ENCODE data around the gene ITIH4.

ITIH4 gene

DNA sequence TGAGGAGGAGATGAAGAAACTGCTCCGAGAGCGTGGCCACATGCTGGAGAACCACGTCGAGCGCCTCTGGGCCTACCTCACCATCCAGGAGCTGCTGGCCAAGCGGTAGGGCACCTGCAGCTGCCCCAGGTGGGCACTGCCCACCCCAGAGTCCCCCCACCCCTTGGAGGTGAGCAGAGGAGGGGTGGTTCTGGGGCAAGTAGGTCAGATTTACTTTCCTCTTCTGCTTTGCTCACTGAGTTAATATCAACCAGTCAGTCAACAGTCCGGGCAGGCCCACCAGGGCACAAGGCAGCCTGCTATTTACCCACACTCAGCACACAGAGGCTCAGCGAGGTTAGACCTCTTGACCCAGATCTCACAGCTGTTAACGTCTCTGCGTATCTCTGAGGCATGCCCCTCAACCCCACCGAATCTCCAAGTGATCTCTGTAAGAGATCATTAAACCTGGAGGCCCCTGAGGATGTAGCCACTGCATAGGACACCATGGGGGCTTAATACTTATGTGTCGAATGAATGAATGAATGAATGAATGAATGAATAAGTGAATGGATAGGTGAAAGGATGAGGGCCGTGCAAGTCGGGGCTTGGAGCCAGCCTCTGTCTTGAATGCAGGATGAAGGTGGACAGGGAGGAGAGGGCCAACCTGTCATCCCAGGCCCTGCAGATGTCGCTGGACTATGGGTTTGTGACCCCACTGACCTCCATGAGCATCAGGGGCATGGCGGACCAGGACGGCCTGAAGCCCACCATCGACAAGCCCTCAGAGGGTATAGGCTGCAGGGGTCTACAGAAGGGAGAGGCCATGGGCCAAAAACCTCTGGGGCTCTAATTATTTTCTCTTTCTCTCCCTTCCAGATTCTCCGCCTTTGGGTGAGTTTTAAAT is 43.9 kb downstream of the ITIH4 start:
- TF ChIP-seq, protein P1, sequence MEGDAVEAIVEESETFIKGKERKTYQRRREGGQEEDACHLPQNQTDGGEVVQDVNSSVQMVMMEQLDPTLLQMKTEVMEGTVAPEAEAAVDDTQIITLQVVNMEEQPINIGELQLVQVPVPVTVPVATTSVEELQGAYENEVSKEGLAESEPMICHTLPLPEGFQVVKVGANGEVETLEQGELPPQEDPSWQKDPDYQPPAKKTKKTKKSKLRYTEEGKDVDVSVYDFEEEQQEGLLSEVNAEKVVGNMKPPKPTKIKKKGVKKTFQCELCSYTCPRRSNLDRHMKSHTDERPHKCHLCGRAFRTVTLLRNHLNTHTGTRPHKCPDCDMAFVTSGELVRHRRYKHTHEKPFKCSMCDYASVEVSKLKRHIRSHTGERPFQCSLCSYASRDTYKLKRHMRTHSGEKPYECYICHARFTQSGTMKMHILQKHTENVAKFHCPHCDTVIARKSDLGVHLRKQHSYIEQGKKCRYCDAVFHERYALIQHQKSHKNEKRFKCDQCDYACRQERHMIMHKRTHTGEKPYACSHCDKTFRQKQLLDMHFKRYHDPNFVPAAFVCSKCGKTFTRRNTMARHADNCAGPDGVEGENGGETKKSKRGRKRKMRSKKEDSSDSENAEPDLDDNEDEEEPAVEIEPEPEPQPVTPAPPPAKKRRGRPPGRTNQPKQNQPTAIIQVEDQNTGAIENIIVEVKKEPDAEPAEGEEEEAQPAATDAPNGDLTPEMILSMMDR (IDR thresholded peaks at IDR 0.05) = no peak

DNA sequence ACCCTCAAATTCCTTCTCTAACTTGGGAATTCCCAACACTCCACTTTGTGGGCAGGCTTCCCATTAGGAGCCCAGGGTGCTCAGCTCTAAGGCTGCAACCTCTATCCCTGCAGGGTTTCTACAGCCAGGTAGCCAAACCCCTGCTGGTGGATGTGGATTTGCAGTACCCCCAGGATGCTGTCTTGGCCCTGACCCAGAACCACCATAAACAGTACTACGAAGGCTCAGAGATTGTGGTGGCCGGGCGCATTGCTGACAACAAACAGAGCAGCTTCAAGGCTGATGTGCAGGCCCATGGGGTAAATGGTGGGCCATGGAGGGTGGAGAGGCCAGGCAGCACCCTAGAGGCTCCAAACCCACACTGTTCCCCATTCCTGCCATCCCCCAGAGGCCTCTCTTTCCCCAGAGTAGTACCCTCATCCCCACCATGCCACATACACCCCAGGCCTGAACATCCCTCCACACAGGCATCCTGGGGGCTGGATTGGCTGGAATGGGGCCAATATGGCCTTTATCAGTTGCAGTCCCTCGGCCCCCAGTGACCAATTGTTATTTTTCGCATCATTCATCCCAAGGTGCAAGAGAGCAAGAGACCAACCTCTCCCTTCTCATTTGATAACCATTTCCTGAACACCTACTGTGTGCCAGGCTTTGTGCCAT is 45.4 kb downstream of the ITIH4 start:
- TF ChIP-seq, protein P1 (IDR thresholded peaks at IDR 0.05) = no peak

DNA sequence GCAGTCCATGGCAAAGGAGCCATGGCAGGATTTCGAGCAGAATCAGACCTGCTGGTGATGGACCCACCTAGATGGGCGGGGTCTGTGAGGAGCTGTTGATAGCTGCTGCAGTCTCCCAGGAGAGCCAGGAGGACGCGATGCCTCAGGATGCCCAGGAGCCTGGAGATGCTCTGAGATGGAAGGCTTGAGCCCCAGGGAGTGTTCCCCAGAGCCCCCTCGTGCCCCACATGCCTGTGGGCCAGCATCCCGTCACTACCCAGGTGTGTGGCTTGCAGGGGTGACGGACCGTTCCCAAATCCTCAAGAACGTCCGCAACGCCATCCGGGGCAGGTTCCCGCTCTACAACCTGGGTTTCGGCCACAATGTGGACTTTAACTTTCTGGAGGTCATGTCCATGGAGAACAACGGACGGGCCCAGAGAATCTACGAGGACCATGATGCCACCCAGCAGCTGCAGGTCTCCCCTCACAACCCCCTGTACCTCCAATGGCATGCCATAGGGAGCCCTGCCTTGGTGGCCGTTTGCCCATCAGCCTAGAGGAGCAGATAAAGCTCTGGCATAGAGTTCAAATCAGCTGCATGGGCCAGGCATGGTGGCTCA is 46.4 kb downstream of the ITIH4 start:
- TF ChIP-seq, protein P1 (IDR thresholded peaks at IDR 0.05) = no peak

DNA sequence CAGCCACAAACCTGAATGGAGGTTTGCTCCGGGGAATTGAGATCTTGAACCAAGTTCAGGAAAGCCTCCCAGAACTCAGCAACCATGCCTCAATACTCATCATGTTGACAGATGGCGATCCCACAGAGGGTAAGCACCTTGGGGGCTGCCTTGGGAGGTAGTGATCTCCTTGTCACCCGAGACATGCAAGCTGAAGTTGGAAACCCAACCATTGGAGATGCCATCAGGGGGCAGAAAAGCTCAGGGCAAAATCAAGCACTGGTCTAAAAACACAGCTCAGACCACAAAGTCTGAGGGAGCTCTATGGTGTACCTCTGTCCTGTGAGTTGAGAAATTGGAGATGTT is 47.3 kb downstream of the ITIH4 start:
- TF ChIP-seq, protein P1 (IDR thresholded peaks at IDR 0.05) = no peak

DNA sequence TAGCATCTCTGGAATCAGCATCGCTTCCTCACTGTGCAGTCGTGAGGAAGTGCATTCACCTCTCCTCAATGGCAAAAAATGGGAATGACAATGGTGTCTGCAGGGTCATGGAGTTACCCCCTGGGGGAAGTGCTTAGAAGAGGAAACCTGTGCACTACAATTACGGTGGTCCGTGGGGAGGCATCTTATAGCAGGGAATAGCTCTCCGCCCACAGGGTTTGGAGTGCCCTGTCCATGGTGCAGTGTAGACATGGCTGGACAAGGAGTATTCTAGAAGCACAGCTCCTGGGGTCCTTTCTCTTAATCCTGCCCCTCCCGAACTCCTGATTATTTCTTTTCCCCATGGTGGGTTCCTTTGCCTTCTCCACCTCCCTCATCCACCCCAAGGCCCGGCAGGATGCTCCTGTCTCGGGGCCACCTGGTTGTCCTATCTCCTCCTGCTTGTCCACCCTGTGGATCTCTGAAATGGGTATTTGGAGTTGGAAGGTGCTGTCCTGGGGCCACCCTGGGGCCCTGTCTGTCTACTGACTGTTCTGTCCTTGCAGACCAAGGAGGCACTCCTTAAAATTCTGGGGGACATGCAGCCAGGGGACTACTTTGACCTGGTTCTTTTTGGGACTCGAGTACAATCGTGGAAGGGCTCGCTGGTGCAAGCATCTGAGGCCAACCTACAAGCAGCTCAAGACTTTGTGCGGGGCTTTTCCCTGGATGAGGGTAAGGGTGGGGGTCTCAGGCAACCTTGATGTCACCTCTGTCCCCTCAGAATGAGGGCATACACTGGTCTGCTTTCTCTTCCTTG is 47.9 kb downstream of the ITIH4 start:
- TF ChIP-seq, protein P1 (IDR thresholded peaks at IDR 0.05) = no peak

DNA sequence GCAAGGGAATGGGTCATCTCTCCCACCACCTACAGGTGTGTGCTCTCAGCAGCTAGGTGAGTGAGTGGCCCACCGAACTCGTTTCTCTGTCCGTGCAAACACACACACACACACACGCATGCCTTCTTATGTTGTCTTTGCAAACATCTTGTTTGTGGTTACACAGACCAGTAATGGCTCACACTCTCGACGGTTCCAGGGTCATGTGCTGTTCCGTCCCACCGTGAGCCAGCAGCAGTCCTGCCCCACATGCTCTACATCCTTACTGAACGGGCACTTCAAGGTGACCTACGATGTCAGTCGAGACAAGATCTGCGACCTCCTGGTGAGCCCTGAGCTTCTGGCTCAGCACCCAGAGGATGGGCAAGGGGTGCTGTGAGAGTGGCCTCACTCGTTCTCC is 48.7 kb downstream of the ITIH4 start:
- TF ChIP-seq, protein P1 (IDR thresholded peaks at IDR 0.05) = no peak
